ENCODE measurements around the gene MGAT5.

Gene MGAT5

DNA sequence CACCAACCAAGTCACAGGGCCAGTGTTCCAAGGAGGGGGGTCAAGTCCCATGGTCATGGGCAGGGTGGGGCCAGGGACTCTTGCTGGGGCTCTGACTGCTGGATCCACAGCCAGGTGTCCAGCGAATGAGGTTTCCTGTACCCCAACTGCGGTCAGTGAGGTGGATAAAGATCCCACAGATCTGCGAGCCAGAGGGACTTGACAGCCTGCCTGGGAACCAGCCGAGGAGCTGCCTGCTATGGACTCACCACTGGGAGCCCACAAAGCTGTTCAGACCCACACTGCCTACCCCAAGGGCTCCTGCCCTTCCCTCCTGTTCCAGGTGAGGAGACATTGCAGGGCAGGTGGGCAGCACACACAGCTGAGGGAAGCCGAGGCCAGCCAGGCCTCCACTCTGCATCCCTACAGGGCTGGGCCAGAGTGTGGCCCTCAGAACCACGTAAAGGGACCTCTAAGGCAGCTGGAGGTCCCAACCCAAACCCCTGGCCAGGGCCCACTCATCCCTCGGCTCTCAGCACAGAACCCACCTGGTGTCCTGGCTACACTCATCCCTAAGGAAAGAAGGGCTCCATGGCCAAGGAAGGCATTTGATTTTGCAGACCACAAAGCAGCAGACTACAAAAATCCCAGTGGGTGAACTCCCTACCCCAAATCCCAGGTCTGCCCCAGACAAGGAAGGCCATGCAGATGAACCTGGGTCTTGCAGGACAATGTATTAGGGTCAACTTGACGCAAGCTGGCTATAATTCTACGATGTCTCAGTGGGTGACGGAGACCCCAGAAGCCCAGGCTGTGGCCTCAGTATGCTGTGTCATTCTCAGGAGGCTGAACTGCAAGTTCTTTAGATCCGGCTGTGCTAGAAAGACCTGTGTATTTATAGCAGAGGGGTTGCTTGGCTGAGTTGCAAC lies 209.2 kb downstream of the MGAT5 start:
- no peak overlapping the region for H3K4me3 ChIP-seq (ENCODE audit: low read depth, low read length)
- TF ChIP-seq, protein P1, sequence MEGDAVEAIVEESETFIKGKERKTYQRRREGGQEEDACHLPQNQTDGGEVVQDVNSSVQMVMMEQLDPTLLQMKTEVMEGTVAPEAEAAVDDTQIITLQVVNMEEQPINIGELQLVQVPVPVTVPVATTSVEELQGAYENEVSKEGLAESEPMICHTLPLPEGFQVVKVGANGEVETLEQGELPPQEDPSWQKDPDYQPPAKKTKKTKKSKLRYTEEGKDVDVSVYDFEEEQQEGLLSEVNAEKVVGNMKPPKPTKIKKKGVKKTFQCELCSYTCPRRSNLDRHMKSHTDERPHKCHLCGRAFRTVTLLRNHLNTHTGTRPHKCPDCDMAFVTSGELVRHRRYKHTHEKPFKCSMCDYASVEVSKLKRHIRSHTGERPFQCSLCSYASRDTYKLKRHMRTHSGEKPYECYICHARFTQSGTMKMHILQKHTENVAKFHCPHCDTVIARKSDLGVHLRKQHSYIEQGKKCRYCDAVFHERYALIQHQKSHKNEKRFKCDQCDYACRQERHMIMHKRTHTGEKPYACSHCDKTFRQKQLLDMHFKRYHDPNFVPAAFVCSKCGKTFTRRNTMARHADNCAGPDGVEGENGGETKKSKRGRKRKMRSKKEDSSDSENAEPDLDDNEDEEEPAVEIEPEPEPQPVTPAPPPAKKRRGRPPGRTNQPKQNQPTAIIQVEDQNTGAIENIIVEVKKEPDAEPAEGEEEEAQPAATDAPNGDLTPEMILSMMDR (IDR thresholded peaks at IDR 0.05; ENCODE audit: low read depth, low read length), result no peak

DNA sequence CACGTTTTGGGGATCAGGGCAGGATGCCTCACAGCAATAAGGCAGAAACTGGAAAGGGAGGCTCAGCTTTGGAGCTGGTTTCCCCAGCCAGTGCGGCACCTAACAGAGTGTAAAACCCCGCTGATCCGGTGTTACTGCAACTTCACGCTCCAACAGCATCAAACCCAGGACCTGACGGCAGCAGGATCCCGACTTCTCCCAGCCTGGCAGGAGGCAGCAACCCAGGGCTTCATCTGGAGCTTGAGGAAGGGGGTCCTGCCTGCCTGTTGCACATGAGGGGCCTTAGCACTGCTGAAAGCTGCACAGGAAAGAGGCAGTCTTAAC lies 209.8 kb downstream of the MGAT5 start:
- TF ChIP-seq, protein P1 (IDR thresholded peaks at IDR 0.05; ENCODE audit: low read depth, low read length), result no peak
- no peak overlapping the region for H3K4me3 ChIP-seq (ENCODE audit: low read depth, low read length)

DNA sequence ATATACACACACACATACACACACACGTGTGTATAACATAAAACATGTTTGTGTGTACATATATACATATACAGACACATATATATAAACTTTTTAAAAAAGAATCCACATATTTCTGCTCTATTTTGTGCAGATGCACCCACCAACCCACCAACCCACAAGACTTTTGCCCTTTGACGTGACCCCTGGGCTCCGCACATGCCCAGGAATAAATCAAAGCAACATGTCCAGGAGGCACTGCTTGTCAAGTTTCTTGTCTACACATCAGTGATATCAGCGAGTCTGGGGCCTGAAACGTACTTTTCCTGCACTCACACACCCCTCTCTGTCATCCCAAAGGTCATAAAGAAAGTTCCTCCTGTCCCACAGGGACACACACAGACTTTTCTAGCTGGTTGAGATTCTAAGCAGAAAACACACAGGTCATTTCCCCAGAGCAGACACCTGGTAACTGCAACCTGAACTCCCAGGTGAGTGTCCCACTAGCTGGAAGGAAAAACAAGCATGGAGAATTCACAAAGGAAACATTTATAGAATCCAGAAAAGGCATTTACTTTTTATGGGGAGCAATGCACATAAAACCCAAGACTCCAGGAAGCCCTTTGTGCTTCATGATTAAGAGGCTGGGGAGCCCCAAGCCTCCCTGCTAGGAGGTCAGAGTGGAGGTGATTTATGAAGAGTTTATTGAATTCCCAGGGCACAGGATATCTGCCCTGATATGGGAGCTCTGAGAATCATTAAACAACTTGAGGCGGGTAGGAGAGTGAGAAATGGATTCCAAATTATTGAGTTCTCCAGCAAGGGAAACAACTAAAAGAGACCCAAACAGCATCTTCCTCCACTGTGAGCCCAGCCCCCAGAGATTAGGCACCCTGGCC lies 211.6 kb downstream of the MGAT5 start:
- H3K4me3 ChIP-seq (ENCODE audit: low read depth, low read length), result no peak overlapping the region
- TF ChIP-seq, protein P1 (IDR thresholded peaks at IDR 0.05; ENCODE audit: low read depth, low read length), result no peak

DNA sequence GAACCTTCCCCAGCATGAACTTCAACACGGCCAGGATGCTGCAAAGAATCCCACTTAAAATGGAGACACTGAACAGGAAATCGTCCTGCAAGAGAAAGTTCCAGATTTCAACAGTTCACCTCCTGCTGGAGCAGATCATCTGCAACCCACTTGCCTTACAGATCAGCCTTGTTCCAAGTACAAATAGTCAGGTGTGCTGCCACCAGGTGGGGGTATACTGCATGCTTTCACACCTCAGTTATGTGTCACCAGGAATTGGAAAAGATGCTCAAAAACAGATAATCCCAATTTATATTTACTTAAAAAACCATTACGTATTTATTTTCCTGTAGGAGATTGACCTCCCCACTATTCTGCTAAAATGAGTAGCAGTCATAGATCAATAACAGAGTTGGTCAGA lies 212.3 kb downstream of the MGAT5 start:
- H3K4me3 ChIP-seq (ENCODE audit: low read depth, low read length), result no peak overlapping the region
- TF ChIP-seq, protein P1 (IDR thresholded peaks at IDR 0.05; ENCODE audit: low read depth, low read length), result no peak

DNA sequence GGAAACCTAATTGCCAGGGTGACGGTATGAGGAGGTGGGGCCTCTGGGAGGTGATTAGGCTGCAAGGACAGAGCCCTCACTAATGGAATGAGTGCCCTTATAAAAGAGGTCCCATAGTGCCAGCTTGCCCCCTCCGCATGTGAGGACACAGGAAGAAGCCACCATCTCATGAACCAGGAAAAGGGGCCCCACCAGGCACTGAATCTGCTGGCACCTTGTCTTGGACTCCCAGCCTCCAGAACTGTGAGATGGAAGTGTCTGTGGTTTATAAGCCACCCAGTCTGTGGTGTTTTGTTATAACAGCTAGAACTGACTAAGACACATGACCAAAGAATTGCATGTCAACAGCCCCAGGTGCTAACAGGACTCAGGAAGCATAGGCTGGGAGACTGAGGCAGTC lies 214.3 kb downstream of the MGAT5 start:
- TF ChIP-seq, protein P1 (IDR thresholded peaks at IDR 0.05; ENCODE audit: low read depth, low read length), result no peak
- H3K4me3 ChIP-seq (ENCODE audit: low read depth, low read length), result no peak overlapping the region

DNA sequence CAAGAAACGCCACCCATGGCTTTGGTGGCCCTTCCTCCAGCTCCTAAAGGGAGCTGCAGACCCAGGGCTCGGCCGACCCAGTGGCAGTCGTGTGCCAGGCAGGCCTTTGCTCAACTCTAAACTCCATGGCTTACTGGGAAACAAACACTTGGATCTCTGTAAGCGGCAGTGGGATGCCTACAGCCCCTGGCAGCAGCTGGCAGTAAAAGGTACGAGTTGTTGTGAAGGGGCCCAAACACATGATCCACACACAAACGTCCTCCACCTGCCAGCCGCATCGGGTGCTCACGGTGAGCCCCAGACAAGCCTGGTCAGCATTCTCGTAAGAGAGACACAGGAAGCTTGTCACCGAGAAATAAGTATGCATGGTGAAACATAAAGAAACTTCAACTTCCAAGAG lies 214.9 kb downstream of the MGAT5 start:
- TF ChIP-seq, protein P1 (IDR thresholded peaks at IDR 0.05; ENCODE audit: low read depth, low read length), result no peak
- no peak overlapping the region for H3K4me3 ChIP-seq (ENCODE audit: low read depth, low read length)
